HG03575 (cell line): Measurements from ENCODE around the gene EFCAB14.

ENCODE experiments used
- ATAC-seq: cut with Tn5 transposase; IDR thresholded peaks from one replicate; pipeline ENCODE4 v1.9.1; 2021; ENCODE audit not compliant: unreplicated experiment, insufficient number of reproducible peaks, low FRiP score; ENCODE audit errors: extremely low read depth

The EFCAB14 gene

GRCh38 chr1:46639547-46639946 is 79.4 kb downstream of the EFCAB14 start:
- ATAC-seq, result no peak

DNA sequence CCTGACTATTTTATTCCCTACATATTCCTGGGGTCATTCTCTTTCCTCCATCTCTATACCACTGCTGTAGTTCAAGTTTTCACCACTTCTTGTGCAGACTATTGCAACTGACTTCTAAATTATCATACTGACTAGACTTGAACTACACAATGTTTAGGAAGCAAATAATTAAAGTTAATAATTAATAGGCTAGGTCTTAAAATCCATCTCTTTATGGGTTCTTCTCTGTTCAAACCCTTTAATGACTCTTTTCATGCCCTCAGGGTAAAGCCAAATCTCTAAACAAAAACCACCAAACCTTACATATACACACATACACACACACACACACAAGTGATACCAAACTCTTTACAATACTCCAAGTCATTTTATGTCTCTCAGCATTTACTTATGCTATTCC is 80.0 kb downstream of the EFCAB14 start:
- ATAC-seq, result no peak

DNA sequence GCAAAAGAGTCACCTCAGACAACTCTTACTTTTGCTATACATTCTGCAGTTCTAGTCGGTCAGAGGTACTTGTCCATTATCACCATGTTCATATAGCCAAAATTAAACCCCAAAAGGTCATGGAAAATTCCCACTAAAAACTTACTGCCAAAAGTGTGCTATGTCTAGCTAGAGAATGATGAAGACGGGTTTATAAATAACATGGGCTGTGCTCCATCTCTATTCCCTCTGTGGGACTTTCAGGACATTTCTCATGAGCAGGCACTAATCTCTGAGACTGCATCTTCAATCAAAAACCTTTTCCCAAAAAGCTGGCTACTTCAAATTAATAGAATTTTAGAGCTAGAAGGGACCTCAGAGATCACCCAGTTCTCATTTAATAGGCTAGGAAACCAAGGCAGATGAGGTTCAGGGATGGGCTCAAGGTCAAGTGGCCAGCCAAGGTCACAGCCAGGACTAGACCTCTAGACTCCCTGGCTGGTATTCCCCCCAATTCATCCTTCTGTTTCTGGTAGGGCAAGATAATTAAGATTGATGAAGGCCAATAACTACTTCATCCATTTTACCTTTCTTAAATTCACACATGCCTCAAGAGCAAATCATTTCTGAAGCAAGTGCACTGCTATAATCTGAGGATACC is 81.3 kb downstream of the EFCAB14 start:
- no peak for ATAC-seq

GRCh38 chr1:46635205-46635604 is 83.7 kb downstream of the EFCAB14 start:
- ATAC-seq, result no peak

GRCh38 chr1:46630719-46631118 is 88.2 kb downstream of the EFCAB14 start:
- no peak for ATAC-seq
